Raji (cell line): ENCODE results near the gene BCKDK.

ENCODE experiments used
- POLR2A ChIP-seq: IDR thresholded peaks from 2 replicates; pipeline ENCODE4 v1.6.1; 2011; ENCODE audit warnings: low read depth, low read length, control low read depth; ENCODE audit not compliant: insufficient read depth

BCKDK gene

GRCh38 chr16:31108035-31108793 lies at the start of gene BCKDK:
Gene BCKDK, plus strand, starts transcription at chr16:31108386. Its CDS starts 838 bp downstream, at chr16:31109224.
- TF ChIP-seq POLR2A, result peak; percentile 84

- no peak for TF ChIP-seq POLR2A
Measured at GRCh38 chr16:31061126-31061812, 46.9 kb upstream of the BCKDK start.

- no peak for TF ChIP-seq POLR2A
Measured at GRCh38 chr16:31061813-31062440, 46.3 kb upstream of the BCKDK start.

GRCh38 chr16:31063495-31063842 lies 44.7 kb upstream of the BCKDK start:
- TF ChIP-seq POLR2A, result no peak

- TF ChIP-seq POLR2A, result no peak
Measured at GRCh38 chr16:31063843-31064611, 44.2 kb upstream of the BCKDK start.

- no peak for TF ChIP-seq POLR2A
Measured at GRCh38 chr16:31064882-31065461, 43.2 kb upstream of the BCKDK start.

GRCh38 chr16:31067342-31067741 lies 40.8 kb upstream of the BCKDK start:
- TF ChIP-seq POLR2A, result no peak

GRCh38 chr16:31071861-31072260 lies 36.3 kb upstream of the BCKDK start:
- TF ChIP-seq POLR2A, result no peak

- no peak for TF ChIP-seq POLR2A
Measured at GRCh38 chr16:31072540-31073141, 35.5 kb upstream of the BCKDK start.

- peak; percentile 43 for TF ChIP-seq POLR2A
Measured at GRCh38 chr16:31073142-31073969, 34.8 kb upstream of the BCKDK start.

- TF ChIP-seq POLR2A, result peak; percentile 92
Measured at GRCh38 chr16:31073970-31074813, 34.0 kb upstream of the BCKDK start, which contains the start of the genes ZNF646 and ZNF668. Gene ZNF646, plus strand, starts transcription at chr16:31074422. Its CDS starts 1,903 bp downstream, at chr16:31076325. Gene ZNF668, minus strand, starts transcription at chr16:31074240. Its CDS starts 9,781 bp downstream, at chr16:31064459.

- TF ChIP-seq POLR2A, result no peak
Measured at GRCh38 chr16:31074814-31075183, 33.4 kb upstream of the BCKDK start.

GRCh38 chr16:31076319-31076718 lies 31.9 kb upstream of the BCKDK start:
- TF ChIP-seq POLR2A, result no peak
